SK-N-SH (cell line): ENCODE measurements around the gene ARL14EP. TPM values are rescaled to one million over a fixed set of nuclear protein-coding genes. Genes with fewer than 3 reads are reported as not detected.

Experiments used
- CTCF ChIA-PET: fragments of 300-600, 350-600 bp; formaldehyde crosslinking; extraction: SDS; loops from one replicate; lab custom pipeline; 2021; lab: Yijun Ruan, JAX
- POLR2A ChIA-PET: fragments of 350-600 bp; sonication (Branson Sonifier 250); formaldehyde crosslinking; extraction: SDS; loops from one replicate; lab custom pipeline; 2020; ENCODE audit warnings: antibody characterized with exemption, inconsistent platforms; lab: Yijun Ruan, JAX
- DNase-seq: peaks from one replicate; pipeline ENCODE4 v3.0.0; 2012
- H2AFZ ChIP-seq: fragments of 200-600 bp; sonication (generic); 2 replicates; pipeline ENCODE4 v1.8.1; 2016; ENCODE audit warnings: antibody characterized with exemption, mild to moderate bottlenecking, low read depth
- H3F3A ChIP-seq: fragments of 200-600 bp; sonication (generic); replicated peaks from 2 replicates; pipeline ENCODE3; 2016; ENCODE audit warnings: antibody characterized with exemption, mild to moderate bottlenecking; ENCODE audit not compliant: insufficient read depth
- H3K27ac ChIP-seq, 2 experiments: fragments of 200-500 bp in 1 of 2; fragments of 200-600 bp in 1 of 2; sonication (Bioruptor generic) in 1 of 2; sonication (generic), shearing (Covaris generic) in 1 of 2; 2 replicates each; pipeline versions ENCODE4 v1.5.1 to v1.6.1; 2014 to 2016; ENCODE audit warnings: low read depth in 2 of 2, inconsistent platforms in 1 of 2, low read length in 1 of 2, mild to moderate bottlenecking in 1 of 2, mixed read lengths in 1 of 2
- H3K27me3 ChIP-seq: fragments of 200-600 bp; sonication (generic), shearing (Covaris generic); 2 replicates; pipeline ENCODE4 v1.6.1; 2016; ENCODE audit warnings: mixed run types; ENCODE audit not compliant: insufficient read depth
- H3K36me3 ChIP-seq, 2 experiments: fragments of 200-500 bp in 1 of 2; fragments of 200-600 bp in 1 of 2; sonication (Bioruptor generic) in 1 of 2; sonication (generic) in 1 of 2; replicated peaks in 1 of 2; 2 replicates each; pipeline versions ENCODE3 to v1.5.1; 2014 to 2016; ENCODE audit warnings: low read length in 1 of 2, mild to moderate bottlenecking in 1 of 2; ENCODE audit not compliant: insufficient read depth in 2 of 2, control insufficient read depth in 1 of 2
- H3K4me1 ChIP-seq, 2 experiments: fragments of 200-500 bp in 1 of 2; fragments of 200-600 bp in 1 of 2; sonication (Bioruptor generic) in 1 of 2; sonication (generic), shearing (Covaris generic) in 1 of 2; 2 replicates each; pipeline versions ENCODE4 v1.5.1 to v1.6.1; 2014 to 2016; ENCODE audit warnings: low read depth in 1 of 2, low read length in 1 of 2, mixed run types in 1 of 2; ENCODE audit not compliant: insufficient read depth in 2 of 2, control insufficient read depth in 1 of 2
- H3K4me2 ChIP-seq: fragments of 200-600 bp; sonication (generic), shearing (Covaris generic); 2 replicates; pipeline ENCODE4 v1.6.1; 2017; ENCODE audit warnings: mixed run types
- H3K4me3 ChIP-seq, 2 experiments: fragments of 200-500 bp in 1 of 2; fragments of 200-600 bp in 1 of 2; sonication (Bioruptor generic) in 1 of 2; sonication (generic), shearing (Covaris generic) in 1 of 2; 2 replicates each; pipeline versions ENCODE4 v1.5.1 to v1.8.1; 2014 to 2016; ENCODE audit warnings: low read depth in 2 of 2, inconsistent platforms in 1 of 2, low read length in 1 of 2, mild to moderate bottlenecking in 1 of 2, mixed read lengths in 1 of 2, moderate library complexity in 1 of 2
- H3K79me2 ChIP-seq: fragments of 200-600 bp; sonication (generic); 2 replicates; pipeline ENCODE4 v1.8.1; 2017; ENCODE audit warnings: mild to moderate bottlenecking; ENCODE audit not compliant: insufficient read depth
- H3K9ac ChIP-seq: fragments of 200-600 bp; sonication (generic); 2 replicates; pipeline ENCODE4 v1.6.1; 2017; ENCODE audit warnings: mixed run types
- H3K9me2 ChIP-seq: fragments of 200-600 bp; sonication (generic); 2 replicates; pipeline ENCODE4 v1.6.1; 2017; ENCODE audit warnings: mixed run types
- H3K9me3 ChIP-seq: fragments of 200-600 bp; sonication (generic); 2 replicates; pipeline ENCODE4 v1.6.1; 2017; ENCODE audit warnings: mixed run types, mild to moderate bottlenecking, moderate library complexity
- H4K20me1 ChIP-seq: fragments of 200-600 bp; sonication (generic); 2 replicates; pipeline ENCODE4 v1.6.1; 2017; ENCODE audit warnings: mild to moderate bottlenecking, mixed run types; ENCODE audit not compliant: insufficient read depth
- EZH2phosphoT487 ChIP-seq: fragments of 200-600 bp; sonication (generic); IDR thresholded peaks from 2 replicates; pipeline ENCODE4 v1.6.1; 2017; ENCODE audit warnings: low read depth, mixed run types, mild to moderate bottlenecking, antibody characterized with exemption, moderate library complexity, borderline replicate concordance
- FOSL2 ChIP-seq: IDR thresholded peaks from 2 replicates; pipeline ENCODE4 v1.4.0; 2012; ENCODE audit warnings: low read depth, mild to moderate bottlenecking, moderate library complexity, borderline replicate concordance
- FOXJ3 ChIP-seq: sonication (generic); formaldehyde crosslinking; IDR thresholded peaks from 2 replicates; pipeline ENCODE4 v1.5.1; 2020; ENCODE audit warnings: mild to moderate bottlenecking, missing genetic modification reagents
- FOXM1 ChIP-seq: IDR thresholded peaks from 2 replicates; pipeline ENCODE4 v1.4.0; 2012; ENCODE audit warnings: low read depth, mild to moderate bottlenecking
- MEF2A ChIP-seq: IDR thresholded peaks from 2 replicates; pipeline ENCODE4 v1.4.0; 2012; ENCODE audit warnings: low read depth, borderline replicate concordance
- NRF1 ChIP-seq: IDR thresholded peaks from 2 replicates; pipeline ENCODE4 v1.6.1; 2012; ENCODE audit warnings: low read depth, mild to moderate bottlenecking, low read length
- POLR2AphosphoS5 ChIP-seq: IDR thresholded peaks from 2 replicates; pipeline ENCODE4 v1.6.1; 2012; ENCODE audit warnings: low read depth, low read length
- RXRA ChIP-seq: IDR thresholded peaks from 2 replicates; pipeline ENCODE4 v1.4.0; 2012; ENCODE audit warnings: low read depth, mild to moderate bottlenecking, borderline replicate concordance
- SMC3 ChIP-seq: IDR thresholded peaks from 2 replicates; pipeline ENCODE4 v1.6.1; 2012; ENCODE audit warnings: low read depth, low read length, improper control_type of control experiment
- TAF1 ChIP-seq: IDR thresholded peaks from 2 replicates; pipeline ENCODE4 v1.6.1; 2012; ENCODE audit warnings: low read depth, mild to moderate bottlenecking, low read length, moderate library complexity, borderline replicate concordance
- YY1 ChIP-seq: IDR thresholded peaks from 2 replicates; pipeline ENCODE4 v1.4.0; 2012; ENCODE audit warnings: low read depth, mild to moderate bottlenecking
- WGBS: methylation state at CpG from one replicate; pipeline ENCODE4 v1.1.6; 2017; ENCODE audit warnings: low lambda C conversion rate; 5-methylcytosine and 5-hydroxymethylcytosine counted together
- polyA plus RNA-seq, 3 experiments: library from polyadenylated mRNA; depleted of rRNA; stranded (reverse); fragments of >200 nt; gene quantifications; 2 replicates each; pipeline ENCODE4 v1.2.3, GENCODE V29; 2012
- TF ChIP-seq, protein P1 (sequence below): IDR thresholded peaks from 2 replicates; pipeline ENCODE4 v1.4.0; 2012; ENCODE audit warnings: low read depth, borderline replicate concordance
- TF ChIP-seq, protein P2 (sequence below): IDR thresholded peaks from 2 replicates; pipeline ENCODE4; 2012
- TF ChIP-seq, protein P3 (sequence below): fragments of 200-600 bp; sonication (generic); IDR thresholded peaks from 2 replicates; pipeline ENCODE4 v1.6.1; 2017; ENCODE audit warnings: antibody characterized with exemption, mild to moderate bottlenecking, moderate library complexity
- TF ChIP-seq, protein P4 (sequence below): IDR thresholded peaks from 2 replicates; pipeline ENCODE4 v1.6.1; 2012; ENCODE audit warnings: mild to moderate bottlenecking, low read depth, low read length, moderate library complexity

The ARL14EP gene
- polyA plus RNA-seq, 1 of the 3 experiments (the other 2 are of a cell fraction): 7.0 TPM

DNA sequence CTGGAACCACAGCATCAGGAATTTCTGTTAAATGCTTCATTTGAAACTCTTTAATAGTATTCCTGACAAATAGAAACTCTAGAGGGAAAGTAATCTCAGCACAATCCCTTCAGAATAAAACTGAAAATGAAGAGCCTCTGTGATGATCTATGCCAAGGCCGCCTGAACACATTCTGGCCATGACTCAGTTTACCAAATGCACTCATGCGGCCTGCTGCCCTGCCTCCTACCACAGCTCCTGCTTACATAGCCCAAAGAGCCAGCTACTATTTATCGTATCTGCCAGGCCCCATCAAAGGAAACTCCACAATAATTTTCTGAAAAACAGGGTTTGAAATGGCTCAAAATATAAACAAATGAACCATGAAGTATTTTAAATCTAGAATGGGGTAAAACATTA lies 27.0 kb downstream of the ARL14EP start (continued):
- no peak for TF ChIP-seq SMC3
- TF ChIP-seq, protein P1, sequence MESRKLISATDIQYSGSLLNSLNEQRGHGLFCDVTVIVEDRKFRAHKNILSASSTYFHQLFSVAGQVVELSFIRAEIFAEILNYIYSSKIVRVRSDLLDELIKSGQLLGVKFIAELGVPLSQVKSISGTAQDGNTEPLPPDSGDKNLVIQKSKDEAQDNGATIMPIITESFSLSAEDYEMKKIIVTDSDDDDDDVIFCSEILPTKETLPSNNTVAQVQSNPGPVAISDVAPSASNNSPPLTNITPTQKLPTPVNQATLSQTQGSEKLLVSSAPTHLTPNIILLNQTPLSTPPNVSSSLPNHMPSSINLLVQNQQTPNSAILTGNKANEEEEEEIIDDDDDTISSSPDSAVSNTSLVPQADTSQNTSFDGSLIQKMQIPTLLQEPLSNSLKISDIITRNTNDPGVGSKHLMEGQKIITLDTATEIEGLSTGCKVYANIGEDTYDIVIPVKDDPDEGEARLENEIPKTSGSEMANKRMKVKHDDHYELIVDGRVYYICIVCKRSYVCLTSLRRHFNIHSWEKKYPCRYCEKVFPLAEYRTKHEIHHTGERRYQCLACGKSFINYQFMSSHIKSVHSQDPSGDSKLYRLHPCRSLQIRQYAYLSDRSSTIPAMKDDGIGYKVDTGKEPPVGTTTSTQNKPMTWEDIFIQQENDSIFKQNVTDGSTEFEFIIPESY: no peak
- TF ChIP-seq POLR2AphosphoS5: no peak
- TF ChIP-seq FOXM1: no peak

DNA sequence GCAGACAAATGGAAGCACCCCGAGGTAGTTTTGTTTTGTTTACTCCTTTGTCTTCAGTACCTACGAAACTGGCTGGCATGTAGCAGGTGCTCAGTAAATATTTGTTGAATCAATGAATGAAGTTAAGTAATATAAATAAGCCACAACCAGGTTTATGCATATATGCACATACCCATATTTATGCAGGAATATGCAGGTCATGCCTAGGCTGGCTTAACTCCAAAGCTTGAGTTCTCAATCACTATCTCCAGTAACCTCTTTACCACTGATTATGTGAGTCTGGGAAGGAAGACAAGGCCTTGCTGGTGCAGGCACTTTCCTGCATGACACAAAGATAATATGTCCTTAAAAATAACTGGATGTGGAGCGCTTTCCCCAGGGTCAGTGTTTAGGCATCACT lies 27.5 kb downstream of the ARL14EP start:
- POLR2A ChIA-PET: no interaction called here
- Histone ChIP-seq H3K36me3 (no peaks in the 10 kb centered on the region), H3K4me3 (no peak overlapping the region), H3K9me2 (no peaks in the 10 kb centered on the region), H3K4me2 (no peak overlapping the region), H2AFZ (no peak overlapping the region), H3F3A (no peaks in the 10 kb centered on the region), H3K9me3 (no peaks in the 10 kb centered on the region), H4K20me1 (no peaks in the 10 kb centered on the region), H3K79me2 (no peaks in the 10 kb centered on the region), H3K27me3 (no peaks in the 10 kb centered on the region; the same call in 1 of the 2 replicates), H3K4me1 (no peaks in the 10 kb centered on the region; a peak in 1 of 4 replicates), H3K27ac (no peak overlapping the region), H3K9ac (no peak overlapping the region)
- DNase-seq: no peak
- 48% methylated on average over 3 of the region's 3 CpGs for WGBS
- TF ChIP-seq YY1 (no peak), FOXM1 (no peak), TAF1 (no peak), MEF2A (no peak), EZH2phosphoT487 (no peak), FOSL2 (no peak), NRF1 (no peak), FOXJ3 (CRISPR knock-in tag) (no peak), RXRA (no peak)
- TF ChIP-seq, protein P2, sequence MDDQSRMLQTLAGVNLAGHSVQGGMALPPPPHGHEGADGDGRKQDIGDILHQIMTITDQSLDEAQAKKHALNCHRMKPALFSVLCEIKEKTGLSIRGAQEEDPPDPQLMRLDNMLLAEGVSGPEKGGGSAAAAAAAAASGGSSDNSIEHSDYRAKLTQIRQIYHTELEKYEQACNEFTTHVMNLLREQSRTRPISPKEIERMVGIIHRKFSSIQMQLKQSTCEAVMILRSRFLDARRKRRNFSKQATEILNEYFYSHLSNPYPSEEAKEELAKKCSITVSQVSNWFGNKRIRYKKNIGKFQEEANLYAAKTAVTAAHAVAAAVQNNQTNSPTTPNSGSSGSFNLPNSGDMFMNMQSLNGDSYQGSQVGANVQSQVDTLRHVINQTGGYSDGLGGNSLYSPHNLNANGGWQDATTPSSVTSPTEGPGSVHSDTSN: no peak
- TF ChIP-seq, protein P3, sequence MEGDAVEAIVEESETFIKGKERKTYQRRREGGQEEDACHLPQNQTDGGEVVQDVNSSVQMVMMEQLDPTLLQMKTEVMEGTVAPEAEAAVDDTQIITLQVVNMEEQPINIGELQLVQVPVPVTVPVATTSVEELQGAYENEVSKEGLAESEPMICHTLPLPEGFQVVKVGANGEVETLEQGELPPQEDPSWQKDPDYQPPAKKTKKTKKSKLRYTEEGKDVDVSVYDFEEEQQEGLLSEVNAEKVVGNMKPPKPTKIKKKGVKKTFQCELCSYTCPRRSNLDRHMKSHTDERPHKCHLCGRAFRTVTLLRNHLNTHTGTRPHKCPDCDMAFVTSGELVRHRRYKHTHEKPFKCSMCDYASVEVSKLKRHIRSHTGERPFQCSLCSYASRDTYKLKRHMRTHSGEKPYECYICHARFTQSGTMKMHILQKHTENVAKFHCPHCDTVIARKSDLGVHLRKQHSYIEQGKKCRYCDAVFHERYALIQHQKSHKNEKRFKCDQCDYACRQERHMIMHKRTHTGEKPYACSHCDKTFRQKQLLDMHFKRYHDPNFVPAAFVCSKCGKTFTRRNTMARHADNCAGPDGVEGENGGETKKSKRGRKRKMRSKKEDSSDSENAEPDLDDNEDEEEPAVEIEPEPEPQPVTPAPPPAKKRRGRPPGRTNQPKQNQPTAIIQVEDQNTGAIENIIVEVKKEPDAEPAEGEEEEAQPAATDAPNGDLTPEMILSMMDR: no peak
- TF ChIP-seq, protein P4, sequence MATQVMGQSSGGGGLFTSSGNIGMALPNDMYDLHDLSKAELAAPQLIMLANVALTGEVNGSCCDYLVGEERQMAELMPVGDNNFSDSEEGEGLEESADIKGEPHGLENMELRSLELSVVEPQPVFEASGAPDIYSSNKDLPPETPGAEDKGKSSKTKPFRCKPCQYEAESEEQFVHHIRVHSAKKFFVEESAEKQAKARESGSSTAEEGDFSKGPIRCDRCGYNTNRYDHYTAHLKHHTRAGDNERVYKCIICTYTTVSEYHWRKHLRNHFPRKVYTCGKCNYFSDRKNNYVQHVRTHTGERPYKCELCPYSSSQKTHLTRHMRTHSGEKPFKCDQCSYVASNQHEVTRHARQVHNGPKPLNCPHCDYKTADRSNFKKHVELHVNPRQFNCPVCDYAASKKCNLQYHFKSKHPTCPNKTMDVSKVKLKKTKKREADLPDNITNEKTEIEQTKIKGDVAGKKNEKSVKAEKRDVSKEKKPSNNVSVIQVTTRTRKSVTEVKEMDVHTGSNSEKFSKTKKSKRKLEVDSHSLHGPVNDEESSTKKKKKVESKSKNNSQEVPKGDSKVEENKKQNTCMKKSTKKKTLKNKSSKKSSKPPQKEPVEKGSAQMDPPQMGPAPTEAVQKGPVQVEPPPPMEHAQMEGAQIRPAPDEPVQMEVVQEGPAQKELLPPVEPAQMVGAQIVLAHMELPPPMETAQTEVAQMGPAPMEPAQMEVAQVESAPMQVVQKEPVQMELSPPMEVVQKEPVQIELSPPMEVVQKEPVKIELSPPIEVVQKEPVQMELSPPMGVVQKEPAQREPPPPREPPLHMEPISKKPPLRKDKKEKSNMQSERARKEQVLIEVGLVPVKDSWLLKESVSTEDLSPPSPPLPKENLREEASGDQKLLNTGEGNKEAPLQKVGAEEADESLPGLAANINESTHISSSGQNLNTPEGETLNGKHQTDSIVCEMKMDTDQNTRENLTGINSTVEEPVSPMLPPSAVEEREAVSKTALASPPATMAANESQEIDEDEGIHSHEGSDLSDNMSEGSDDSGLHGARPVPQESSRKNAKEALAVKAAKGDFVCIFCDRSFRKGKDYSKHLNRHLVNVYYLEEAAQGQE: no peak
- CTCF ChIA-PET: interaction anchor here (1.0 to 1.6 kb wide), 5 partner anchors 16 to 570 kb away, joined by 3 to 7 read pairs (median 4); no protein-coding TSS in a partner anchor
